DMS153 (cell line): ENCODE measurements around the gene ACBD6.
A peak's percentile ranks its signal among the peaks of the same experiment; 100 is the strongest.
"Not testable (repeated sequence)": the region's sequence is repeated elsewhere in the genome, so short reads cannot be mapped to it uniquely, and the experiment has no call there.

Source experiments
- DNase-seq: peaks from one replicate; lab custom pipeline; 2025; lab: John Stamatoyannopoulos, UW

The ACBD6 gene

GRCh38 chr1:180415985-180416633 is 86.3 kb downstream of the ACBD6 start:
- peak; percentile 50 for DNase-seq

- DNase-seq: no peak
These were observed 87.0 kb downstream of the ACBD6 start for GRCh38 chr1:180415236-180415848.

GRCh38 chr1:180412583-180412982 is 89.8 kb downstream of the ACBD6 start:
- DNase-seq: no peak

DNA sequence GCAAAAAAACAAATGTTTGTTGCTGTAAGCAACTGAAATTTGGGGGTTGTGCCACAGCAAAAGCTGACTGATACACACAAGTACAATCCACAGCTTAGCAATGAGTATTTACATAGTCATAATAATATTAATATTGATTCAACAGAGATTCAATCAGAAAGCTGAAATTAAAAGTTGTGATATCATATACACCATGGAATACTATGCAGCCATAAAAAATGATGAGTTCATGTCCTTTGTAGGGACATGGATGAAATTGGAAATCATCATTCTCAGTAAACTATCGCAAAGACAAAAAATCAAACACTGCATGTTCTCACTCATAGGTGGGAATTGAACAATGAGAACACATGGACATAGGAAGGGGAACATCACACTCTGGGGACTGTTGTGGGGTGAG is 94.2 kb downstream of the ACBD6 start:
- not testable (repeated sequence) for DNase-seq

DNA sequence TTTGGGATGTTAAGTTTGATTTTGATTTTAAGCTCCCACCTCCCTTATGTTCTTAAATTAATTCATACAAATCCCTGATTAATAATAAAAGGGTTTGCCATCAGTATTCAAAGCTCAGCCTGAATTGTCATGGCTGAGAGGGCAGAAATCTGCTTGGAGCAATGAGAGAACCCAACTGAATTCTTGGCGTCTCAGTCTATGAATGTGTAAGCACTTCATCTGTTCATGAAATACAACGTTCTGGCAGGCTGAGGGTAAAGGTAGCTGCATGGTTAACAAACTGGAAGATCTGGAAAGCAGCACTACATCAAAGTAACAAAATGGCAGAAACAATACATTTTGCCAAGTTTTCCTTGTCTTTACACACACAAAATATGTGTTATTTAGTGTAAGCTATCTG is 95.3 kb downstream of the ACBD6 start:
- DNase-seq: no peak

DNA sequence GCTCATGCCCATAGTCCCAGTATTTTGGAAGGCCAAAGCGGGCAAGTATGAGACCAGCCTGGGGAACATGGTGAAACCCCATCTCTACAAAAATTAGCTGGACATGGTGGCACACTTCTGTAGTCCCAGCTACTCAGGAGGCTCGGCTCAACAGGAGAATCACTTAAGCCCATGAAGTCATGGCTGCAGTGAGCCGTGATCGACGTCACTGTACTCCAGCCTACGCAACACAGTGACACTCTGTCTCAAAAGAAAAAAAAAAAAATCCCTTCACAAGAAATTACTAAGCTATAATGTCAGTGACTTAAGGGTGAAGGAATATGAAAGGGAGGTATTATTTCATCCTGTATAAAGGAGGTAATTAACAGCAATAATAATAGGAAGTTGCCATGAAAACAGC is 99.8 kb downstream of the ACBD6 start:
- no peak for DNase-seq

- DNase-seq: no peak
These were observed 100.4 kb downstream of the ACBD6 start for GRCh38 chr1:180402001-180402400.

DNA sequence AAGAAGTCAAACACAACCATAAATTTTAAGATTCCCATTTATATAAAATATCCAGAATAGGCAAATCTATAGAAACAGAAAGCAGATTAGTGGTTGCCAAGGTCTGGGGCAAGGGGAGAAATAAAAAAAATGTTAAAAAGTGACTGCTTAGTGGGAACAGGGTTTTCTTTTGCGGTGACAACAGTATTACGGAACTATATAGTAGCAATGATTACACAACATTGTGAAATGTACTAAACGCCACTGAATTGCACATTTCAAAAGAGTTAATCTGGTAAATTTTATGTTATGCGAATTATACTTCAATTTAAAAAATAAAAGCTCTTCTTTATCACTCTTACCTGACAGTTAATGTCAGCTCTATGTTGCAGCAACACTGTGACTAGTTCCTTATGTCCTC is 105.2 kb downstream of the ACBD6 start:
- no peak for DNase-seq

DNA sequence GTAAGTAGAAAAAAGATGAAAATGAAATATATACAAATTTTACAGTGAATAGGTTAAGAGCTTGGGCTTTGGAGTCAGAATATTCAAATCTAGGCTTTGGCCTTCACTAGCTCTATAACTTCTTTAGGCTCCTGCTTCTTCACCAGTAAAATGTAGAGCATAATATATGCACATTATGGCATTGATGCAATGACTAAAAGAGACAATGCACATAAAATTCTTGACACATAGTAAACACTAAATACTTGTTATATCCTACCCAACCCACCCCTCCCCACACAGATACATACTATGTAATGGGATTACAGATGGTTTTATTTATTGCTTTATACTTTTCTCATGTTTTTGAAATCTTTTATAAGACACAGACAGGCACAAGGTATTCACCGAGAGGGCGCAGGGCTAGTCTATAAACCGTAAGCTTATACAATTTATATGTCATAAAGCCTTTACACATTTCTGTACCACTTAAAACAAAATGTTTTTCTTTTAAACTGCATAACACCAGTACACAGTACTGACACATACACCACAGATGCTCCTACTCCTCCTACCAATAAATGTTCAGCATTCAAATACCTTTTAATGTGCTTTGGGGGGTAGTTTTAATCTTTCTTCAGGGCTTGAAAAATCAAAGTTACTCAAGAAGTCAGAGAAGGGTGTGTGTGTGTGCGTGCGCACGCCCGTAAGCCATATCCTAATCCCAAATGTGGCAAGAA is 109.8 kb downstream of the ACBD6 start:
- DNase-seq: no peak

- DNase-seq: no peak
These were observed 110.4 kb downstream of the ACBD6 start for GRCh38 chr1:180392020-180392419.

DNA sequence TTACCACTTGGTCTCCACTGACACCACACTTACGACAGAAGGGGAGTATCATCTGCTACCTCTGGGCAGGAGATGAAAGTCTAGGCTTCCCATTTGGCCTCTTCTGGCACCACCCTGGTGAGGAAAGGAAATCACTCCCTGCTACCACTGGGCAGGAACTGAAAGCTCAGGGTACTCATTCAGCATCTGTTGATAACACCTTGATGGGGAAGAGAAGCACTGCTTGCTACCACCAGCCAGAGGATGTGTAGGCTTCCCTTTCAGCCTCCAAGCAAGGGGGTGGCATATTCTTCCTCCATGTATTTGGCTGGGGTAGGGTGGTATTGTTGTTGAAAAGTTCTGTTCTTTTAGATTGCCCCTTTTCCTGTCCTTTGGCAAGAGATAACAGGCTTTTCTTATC is 115.0 kb downstream of the ACBD6 start:
- no peak for DNase-seq

- DNase-seq: no peak
These were observed 115.5 kb downstream of the ACBD6 start for GRCh38 chr1:180386745-180387367.

DNA sequence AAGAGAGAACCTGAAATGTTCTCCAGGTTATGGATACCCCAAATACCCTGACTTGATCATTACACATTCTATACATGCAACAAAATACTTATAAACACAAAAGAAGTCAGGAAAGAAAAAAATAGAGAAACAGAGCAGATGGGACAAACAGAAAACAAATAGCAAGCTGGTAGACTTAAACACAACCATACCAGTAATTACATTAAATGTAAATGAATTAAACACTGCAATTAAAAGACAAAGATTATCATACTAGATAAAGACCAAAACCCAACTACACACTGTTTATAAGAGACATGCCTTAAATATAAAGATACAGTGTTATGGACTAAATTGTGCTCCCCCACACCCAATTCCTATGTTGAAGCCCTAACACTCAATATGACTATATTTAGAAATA is 117.2 kb downstream of the ACBD6 start:
- DNase-seq: no peak

GRCh38 chr1:180384286-180385005 is 117.9 kb downstream of the ACBD6 start:
- DNase-seq: no peak

DNA sequence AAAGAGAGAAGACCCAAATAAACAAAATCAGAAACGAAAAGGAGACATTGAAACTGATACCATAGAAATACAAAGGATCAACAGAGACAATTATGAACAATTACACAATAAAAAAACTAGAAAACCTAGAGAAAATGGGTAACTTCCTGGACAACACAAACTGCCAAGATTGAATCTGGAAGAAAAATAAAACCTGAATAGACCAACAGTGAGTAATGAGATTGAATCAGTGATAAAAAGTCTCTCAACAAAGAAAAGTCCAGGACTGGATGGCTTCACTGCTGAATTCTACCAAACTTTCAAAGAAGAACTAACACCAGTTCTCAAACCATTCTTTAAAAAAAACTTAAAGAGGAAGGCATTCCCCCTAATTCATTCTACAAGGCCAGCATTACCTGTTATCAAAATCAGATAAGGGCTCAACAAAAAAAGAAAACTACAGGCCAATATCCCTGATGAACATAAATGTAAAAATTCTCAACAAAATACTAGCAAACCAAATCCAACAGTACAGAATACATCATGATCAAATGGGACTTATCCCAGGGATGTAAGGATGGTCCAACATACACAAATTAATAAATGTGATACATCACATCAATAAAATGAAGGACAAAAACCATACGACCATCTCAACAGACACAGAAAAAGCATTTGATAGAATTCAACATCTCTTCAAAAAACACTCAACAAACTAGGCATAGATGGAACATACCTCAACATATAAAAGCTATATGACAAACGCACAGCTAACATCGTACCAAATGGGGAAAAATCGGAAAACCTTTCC is 119.9 kb downstream of the ACBD6 start:
- no peak for DNase-seq

- DNase-seq: no peak
These were observed 121.2 kb downstream of the ACBD6 start for GRCh38 chr1:180381184-180381580.

DNA sequence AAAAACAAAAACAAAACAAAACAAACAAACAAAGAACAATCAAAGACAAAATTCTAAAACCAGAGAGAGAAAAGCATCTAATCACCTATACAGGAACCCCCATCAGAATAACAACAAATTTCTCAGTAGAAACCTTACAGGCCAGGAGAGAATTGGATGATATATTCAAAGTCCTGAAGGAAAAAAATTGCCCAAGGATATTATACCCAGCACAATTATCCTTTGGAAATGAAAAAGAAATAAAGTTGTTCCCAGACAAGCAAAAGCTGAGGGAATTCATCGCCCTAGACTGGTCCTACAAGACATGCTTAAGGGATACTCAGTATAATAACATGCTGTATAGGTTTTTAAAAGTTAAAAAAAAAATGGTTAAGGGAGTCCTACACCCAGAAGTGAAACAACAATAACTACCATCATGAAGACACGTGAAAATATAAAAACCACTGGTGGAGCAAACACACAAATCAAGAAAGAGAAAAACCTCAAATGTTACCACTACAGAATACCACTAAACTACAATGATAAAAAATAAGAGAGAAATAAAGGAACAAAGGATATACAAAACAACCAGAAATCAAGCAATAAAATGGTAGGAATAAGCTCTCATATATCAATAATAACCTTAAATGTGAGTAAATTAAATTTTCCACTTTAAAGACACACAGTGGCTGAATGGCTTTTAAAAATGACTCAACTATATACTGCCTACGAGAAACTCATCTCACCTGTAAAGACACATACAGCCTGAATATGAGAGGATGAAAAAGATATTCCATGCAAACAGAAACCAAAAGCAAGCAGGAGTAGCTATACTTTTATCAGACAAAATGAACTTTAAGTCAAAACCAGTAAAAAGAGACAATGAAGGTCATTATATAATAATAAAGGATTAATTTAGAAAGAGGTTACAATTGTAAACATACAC is 121.9 kb downstream of the ACBD6 start:
- DNase-seq: no peak

DNA sequence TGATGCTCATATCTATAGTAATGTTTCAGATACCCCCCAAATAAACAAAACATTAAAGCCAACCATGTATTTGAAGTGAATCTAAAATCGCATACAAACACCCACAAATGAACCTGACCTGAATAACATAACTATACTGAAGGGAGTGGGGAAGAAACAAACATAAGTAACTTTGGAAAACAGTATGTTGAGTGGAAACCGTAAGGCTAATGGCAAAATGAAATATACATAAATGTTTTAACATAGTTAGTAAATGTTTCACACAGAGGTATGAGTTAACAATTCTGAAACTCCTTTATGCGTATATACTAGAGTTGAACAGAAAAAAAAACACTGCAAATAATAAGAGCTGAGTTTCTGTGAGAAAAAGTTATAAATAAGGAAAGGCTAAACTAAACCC is 125.6 kb downstream of the ACBD6 start:
- no peak for DNase-seq

GRCh38 chr1:180376253-180376652 is 126.1 kb downstream of the ACBD6 start:
- DNase-seq: no peak

DNA sequence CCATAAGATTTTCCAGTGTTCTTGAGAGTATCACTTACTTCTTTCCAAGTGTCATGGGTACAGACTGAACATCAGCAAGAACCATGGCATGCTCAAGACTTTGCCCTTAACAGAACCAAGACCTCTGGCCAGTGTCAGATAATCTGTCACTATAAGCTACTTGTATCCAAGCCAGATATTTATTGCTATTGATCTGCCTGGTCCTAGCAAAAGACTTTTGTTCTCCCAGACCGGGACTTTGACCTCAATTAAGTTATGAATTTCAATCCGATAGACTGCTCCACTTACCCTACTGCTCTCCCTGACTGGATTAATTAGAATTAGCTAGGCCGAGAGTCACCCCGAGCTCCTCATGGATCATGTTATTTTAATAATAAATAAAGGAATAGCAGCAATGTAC is 129.6 kb downstream of the ACBD6 start:
- no peak for DNase-seq
